GM12878 (cell line): ENCODE measurements around the gene NSG1. TPM values are rescaled to one million over a fixed set of nuclear protein-coding genes. Genes with fewer than 3 reads are reported as not detected.

Experiments
- ATAC-seq: fragments of 200-7000 bp; cut with Tn5 transposase; 3 replicates; pipeline ENCODE4 v1.9.1; 2020; ENCODE audit warnings: mild to moderate bottlenecking, moderate library complexity
- BruUV-seq: library from RNA; stranded (reverse); fragments of 400-500 nt; replicated peaks from 2 replicates; lab custom pipeline; 2021; lab: Mats Ljungman, UMichigan
- CTCF ChIA-PET: fragments of 300-600 bp; sonication (Branson Sonifier 250); formaldehyde crosslinking; extraction: SDS; loops from one replicate; lab custom pipeline; 2021; ENCODE audit warnings: inconsistent platforms; lab: Yijun Ruan, JAX
- POLR2A ChIA-PET: fragments of 350-600 bp; formaldehyde crosslinking; extraction: SDS; loops from one replicate; lab custom pipeline; 2021; ENCODE audit warnings: inconsistent platforms; lab: Charles Lee
- RAD21 ChIA-PET: fragments of 300-600 bp; sonication (Branson Sonifier 250); formaldehyde crosslinking; loops from one replicate; lab custom pipeline; 2023; ENCODE audit warnings: antibody characterized with exemption; ENCODE audit not compliant: unreplicated experiment; lab: Charles Lee
- SMC1A ChIA-PET: fragments of 300-600 bp; sonication (Branson Sonifier 250); formaldehyde crosslinking; loops from one replicate; lab custom pipeline; 2023; ENCODE audit not compliant: unreplicated experiment, uncharacterized antibody; lab: Charles Lee
- DNase-seq: peaks from one replicate; pipeline ENCODE4 v3.0.0-alpha.2; 2011; ENCODE audit warnings: low read depth, low spot score
- FAIRE-seq: peaks from 3 replicates; lab custom pipeline; 2011; peaks lifted over from hg19 to GRCh38; lab: Jason Lieb, UNC
- H2AFZ ChIP-seq: 2 replicates; pipeline ENCODE4 v1.6.0; 2011; ENCODE audit warnings: low read depth, low read length, control low read depth; ENCODE audit not compliant: control insufficient read depth
- H3K27ac ChIP-seq: 2 replicates; pipeline ENCODE4 v1.5.1; 2011; ENCODE audit warnings: control low read depth; ENCODE audit not compliant: control insufficient read depth, insufficient read depth
- H3K27me3 ChIP-seq, 2 experiments: replicated peaks in 1 of 2; 2 replicates each; pipeline versions ENCODE4 v1.6.0 to v1.6.1; 2011; ENCODE audit warnings: low read length in 1 of 2; ENCODE audit not compliant: control insufficient read depth in 2 of 2, insufficient read depth in 2 of 2
- H3K36me3 ChIP-seq, 2 experiments: 2 replicates each; pipeline ENCODE4 v1.5.1; 2011; ENCODE audit warnings: low read length in 1 of 2; ENCODE audit not compliant: control insufficient read depth in 2 of 2, insufficient read depth in 2 of 2
- H3K4me1 ChIP-seq: 2 replicates; pipeline ENCODE4 v1.6.1; 2011; ENCODE audit warnings: mild to moderate bottlenecking, low read length, moderate library complexity, mixed read lengths; ENCODE audit not compliant: control insufficient read depth, insufficient read depth
- H3K4me2 ChIP-seq: 2 replicates; pipeline ENCODE4 v1.6.0; 2011; ENCODE audit warnings: control low read depth; ENCODE audit not compliant: control insufficient read depth, insufficient read depth
- H3K4me3 ChIP-seq: fragments of 200-600 bp; sonication (generic); 2 replicates; pipeline ENCODE4 v1.5.1; 2016
- H3K79me2 ChIP-seq: 2 replicates; pipeline ENCODE4 v1.6.0; 2011; ENCODE audit warnings: low read length; ENCODE audit not compliant: control insufficient read depth, insufficient read depth
- H3K9ac ChIP-seq: 2 replicates; pipeline ENCODE4 v1.8.0; 2011; ENCODE audit warnings: low read length, control low read depth, mixed read lengths; ENCODE audit not compliant: control insufficient read depth, insufficient read depth
- H3K9me3 ChIP-seq: replicated peaks from 3 replicates; pipeline ENCODE4 v1.5.1; 2011; ENCODE audit warnings: mild to moderate bottlenecking, low read length; ENCODE audit not compliant: control insufficient read depth, insufficient read depth
- H4K20me1 ChIP-seq: 2 replicates; pipeline ENCODE4 v1.6.0; 2011; ENCODE audit not compliant: control insufficient read depth, insufficient read depth
- ATF3 ChIP-seq: IDR thresholded peaks from 2 replicates; pipeline ENCODE4 v1.6.1; 2011; ENCODE audit warnings: low read depth, mild to moderate bottlenecking, low read length, moderate library complexity, borderline replicate concordance; ENCODE audit errors: extremely low read depth
- CHD2 ChIP-seq: IDR thresholded peaks from 2 replicates; pipeline ENCODE4 v1.6.1; 2011; ENCODE audit warnings: low read depth, low read length, improper control_type of control experiment, borderline replicate concordance
- KLF5 ChIP-seq: fragments of 450-650 bp; IDR thresholded peaks from 2 replicates; pipeline ENCODE4 v1.6.1; 2014; ENCODE audit warnings: mild to moderate bottlenecking; ENCODE audit not compliant: partially characterized antibody
- NBN ChIP-seq: fragments of 450-650 bp; IDR thresholded peaks from 2 replicates; pipeline ENCODE4 v1.6.1; 2016
- NFXL1 ChIP-seq: fragments of 450-650 bp; IDR thresholded peaks from 2 replicates; pipeline ENCODE4 v1.6.1; 2017; ENCODE audit warnings: antibody characterized with exemption, mild to moderate bottlenecking, borderline replicate concordance
- POU2F2 ChIP-seq: IDR thresholded peaks from 3 replicates; pipeline ENCODE4 v1.6.1; 2011; ENCODE audit warnings: low read depth, mild to moderate bottlenecking, low read length, borderline replicate concordance
- RAD21 ChIP-seq: IDR thresholded peaks from 2 replicates; pipeline ENCODE4 v1.6.1; 2011; ENCODE audit warnings: mild to moderate bottlenecking, low read depth, low read length, moderate library complexity; ENCODE audit not compliant: insufficient read depth
- RELA ChIP-seq: fragments of 450-650 bp; IDR thresholded peaks from 2 replicates; pipeline ENCODE4 v1.8.0; 2014; ENCODE audit warnings: borderline replicate concordance; ENCODE audit not compliant: partially characterized antibody
- SMAD1 ChIP-seq: fragments of 450-650 bp; IDR thresholded peaks from 2 replicates; pipeline ENCODE4 v1.6.1; 2018; ENCODE audit warnings: mild to moderate bottlenecking, low read depth; ENCODE audit not compliant: partially characterized antibody
- SPI1 ChIP-seq: IDR thresholded peaks from 2 replicates; pipeline ENCODE4 v1.6.1; 2011; ENCODE audit warnings: low read depth, mild to moderate bottlenecking, low read length, moderate library complexity, borderline replicate concordance; ENCODE audit not compliant: insufficient read depth
- ZBTB11 ChIP-seq: fragments of 450-650 bp; formaldehyde crosslinking; IDR thresholded peaks from 2 replicates; pipeline ENCODE4 v1.5.0; 2022; ENCODE audit warnings: mild to moderate bottlenecking, missing genetic modification characterization
- whole genome bisulfite sequencing: methylation state at CpG from one replicate; pipeline ENCODE4 v1.1.6; 2016; ENCODE audit warnings: low lambda C conversion rate; ENCODE audit not compliant: insufficient replicate concordance, insufficient coverage; ENCODE audit errors: missing lambda C conversion rate; 5-methylcytosine and 5-hydroxymethylcytosine counted together
- in situ Hi-C: fragments of 300-500 bp; cut with MboI; formaldehyde crosslinking; loops from 9 replicates; pipeline ENCODE4 v1.14.3; 2018; ENCODE audit warnings: mixed read lengths
- intact Hi-C: fragments of 100-400 bp; cut with micrococcal nuclease; formaldehyde crosslinking; loops from one replicate; pipeline ENCODE4 v1.14.2; 2022; ENCODE audit not compliant: unreplicated experiment
- polyA plus RNA-seq, 11 experiments: library from polyadenylated mRNA; depleted of rRNA in 4 of 11; unstranded in 6 of 11; stranded (reverse) in 5 of 11; fragments of >200 nt; fragmentation: Nextera tagmentation in 4 of 11; fragmentation: Illumina TruSeq in 1 of 11; extraction: Ambion mirVana in 4 of 11; extraction: Trizol in 1 of 11; gene quantifications; 1 replicate in 1 of 11; 2 replicates in 10 of 11; pipeline versions ENCODE4 v1.2.1 to v1.2.3, GENCODE V29; 2011 to 2016; ENCODE audit warnings: inconsistent platforms in 2 of 11, missing spikeins in 2 of 11, low read depth in 1 of 11
- total RNA-seq, 4 experiments: library from RNA; depleted of rRNA in 3 of 4; stranded (reverse); fragments of >200 nt in 3 of 4; fragmentation: Illumina TruSeq in 1 of 4; extraction: Trizol in 1 of 4; gene quantifications; 2 replicates each; pipeline versions ENCODE4 v1.2.1 to v1.2.3, GENCODE V29; 2013 to 2021

Gene NSG1
- total and polyA plus RNA-seq, 10 of the 15 experiments (the other 5 are each of a cell fraction or from before 2014, with no cell fraction given), result 0.03 to 0.19 (median 0.10) TPM; not detected in 5

- Histone ChIP-seq H3K27me3 (no peaks in the 10 kb centered on the region; a peak in 1 of 4 replicates), H3K4me1 (no peaks in the 10 kb centered on the region), H3K36me3 (no peaks in the 10 kb centered on the region), H3K4me3 (no peak overlapping the region), H3K79me2 (no peaks in the 10 kb centered on the region), H2AFZ (no peak overlapping the region), H3K27ac (no peak overlapping the region), H3K4me2 (no peak overlapping the region), H4K20me1 (no peaks in the 10 kb centered on the region), H3K9ac (no peak overlapping the region), H3K9me3 (no peaks in the 10 kb centered on the region)
- no peak for ATAC-seq
- CTCF ChIA-PET, result no interaction called here
- no TSS peak for BruUV-seq
- RAD21 ChIA-PET, result no interaction called here
- in situ Hi-C loops (no loop called here), intact Hi-C loops (no loop called here)
- no peak for TF ChIP-seq CHD2
- TF ChIP-seq POU2F2, result no peak
- TF ChIP-seq SMAD1, result no peak
- no peak for TF ChIP-seq ATF3
- TF ChIP-seq KLF5, result no peak
- TF ChIP-seq SPI1, result no peak
- TF ChIP-seq NFXL1, result no peak
- no peak for TF ChIP-seq RELA
- no peak for TF ChIP-seq RAD21
- no peak for TF ChIP-seq ZBTB11 (CRISPR knock-in tag)
- no peak for TF ChIP-seq NBN
- POLR2A ChIA-PET, result no interaction called here
- FAIRE-seq, result no peak
- WGBS, result 30% methylated on average over 4 of the region's 4 CpGs
- DNase-seq, result no peak
- SMC1A ChIA-PET, result interaction anchor here (0.8 kb wide), 1 partner anchor 505 kb away, joined by 3 read pairs; no protein-coding TSS in a partner anchor
Observed at GRCh38 chr4:4376074-4376473, 10.8 kb upstream of the NSG1 start.
